HG03378 (cell line): ENCODE data around the gene RASA2.

Experiments used
- ATAC-seq: cut with Tn5 transposase; IDR thresholded peaks from one replicate; pipeline ENCODE4 v1.9.1; 2021; ENCODE audit warnings: mild to moderate bottlenecking, moderate library complexity; ENCODE audit not compliant: unreplicated experiment

The RASA2 gene, protein sequence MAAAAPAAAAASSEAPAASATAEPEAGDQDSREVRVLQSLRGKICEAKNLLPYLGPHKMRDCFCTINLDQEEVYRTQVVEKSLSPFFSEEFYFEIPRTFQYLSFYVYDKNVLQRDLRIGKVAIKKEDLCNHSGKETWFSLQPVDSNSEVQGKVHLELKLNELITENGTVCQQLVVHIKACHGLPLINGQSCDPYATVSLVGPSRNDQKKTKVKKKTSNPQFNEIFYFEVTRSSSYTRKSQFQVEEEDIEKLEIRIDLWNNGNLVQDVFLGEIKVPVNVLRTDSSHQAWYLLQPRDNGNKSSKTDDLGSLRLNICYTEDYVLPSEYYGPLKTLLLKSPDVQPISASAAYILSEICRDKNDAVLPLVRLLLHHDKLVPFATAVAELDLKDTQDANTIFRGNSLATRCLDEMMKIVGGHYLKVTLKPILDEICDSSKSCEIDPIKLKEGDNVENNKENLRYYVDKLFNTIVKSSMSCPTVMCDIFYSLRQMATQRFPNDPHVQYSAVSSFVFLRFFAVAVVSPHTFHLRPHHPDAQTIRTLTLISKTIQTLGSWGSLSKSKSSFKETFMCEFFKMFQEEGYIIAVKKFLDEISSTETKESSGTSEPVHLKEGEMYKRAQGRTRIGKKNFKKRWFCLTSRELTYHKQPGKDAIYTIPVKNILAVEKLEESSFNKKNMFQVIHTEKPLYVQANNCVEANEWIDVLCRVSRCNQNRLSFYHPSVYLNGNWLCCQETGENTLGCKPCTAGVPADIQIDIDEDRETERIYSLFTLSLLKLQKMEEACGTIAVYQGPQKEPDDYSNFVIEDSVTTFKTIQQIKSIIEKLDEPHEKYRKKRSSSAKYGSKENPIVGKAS

DNA sequence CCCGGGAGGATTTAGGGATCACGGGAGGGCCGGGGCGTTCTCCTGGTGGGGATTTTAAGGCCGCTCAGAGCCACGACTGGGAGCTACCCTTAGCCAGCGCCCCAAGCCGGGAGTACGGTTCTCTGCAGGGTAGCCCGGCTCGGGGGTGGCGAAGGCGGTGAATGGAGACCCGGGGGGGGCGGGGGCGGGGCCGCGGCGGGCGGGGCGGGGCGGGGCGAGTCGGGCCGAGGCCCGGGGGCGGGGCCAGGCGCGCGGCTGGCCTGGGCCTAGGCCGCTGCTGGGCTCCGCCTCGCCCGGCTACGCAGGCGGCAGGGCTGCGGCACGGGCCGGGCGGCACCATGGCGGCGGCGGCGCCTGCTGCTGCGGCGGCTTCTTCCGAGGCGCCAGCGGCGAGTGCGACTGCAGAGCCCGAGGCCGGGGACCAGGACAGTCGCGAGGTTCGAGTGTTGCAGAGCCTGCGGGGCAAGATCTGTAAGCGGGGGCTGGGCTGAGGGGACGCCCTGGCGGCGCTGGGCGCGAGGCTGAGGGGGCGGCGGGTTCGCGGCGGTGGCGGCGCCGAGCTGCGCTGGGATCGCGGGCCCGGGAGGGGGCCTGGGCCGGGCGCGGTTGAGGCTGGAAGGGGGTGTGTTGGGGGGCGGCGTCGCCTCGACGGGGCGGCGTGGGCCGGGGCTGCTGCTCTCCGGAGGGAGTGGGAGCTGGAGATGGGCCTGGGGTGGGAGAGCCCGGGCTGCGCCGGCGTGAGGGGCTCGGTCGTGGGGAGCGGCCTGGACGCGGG, at the start of gene RASA2:
TSS of gene RASA2 (plus strand) at position 282 of the 775 bp plus-strand sequence. CDS start at position 339, 57 bp downstream.
- ATAC-seq, result peak; percentile 34

DNA sequence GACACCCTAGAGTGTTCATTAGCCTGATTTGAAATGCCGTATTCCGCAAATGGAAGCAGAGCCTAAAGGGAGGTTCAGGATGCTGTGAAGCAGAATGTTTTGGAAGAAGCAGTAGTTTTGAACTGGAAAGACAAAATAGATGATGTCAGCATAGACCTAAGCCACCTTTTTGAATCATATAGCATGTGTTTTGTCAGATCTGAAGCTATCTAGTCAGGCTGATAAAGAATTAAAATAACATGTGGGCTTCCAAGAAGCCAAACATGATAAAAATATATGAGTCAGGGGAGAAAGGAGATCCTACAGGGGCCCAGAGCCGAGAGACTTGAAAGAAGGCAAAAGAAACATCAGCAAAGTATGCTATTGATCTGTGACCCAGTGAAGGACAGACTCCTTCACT, 47.2 kb upstream of the RASA2 start:
- no peak for ATAC-seq

DNA sequence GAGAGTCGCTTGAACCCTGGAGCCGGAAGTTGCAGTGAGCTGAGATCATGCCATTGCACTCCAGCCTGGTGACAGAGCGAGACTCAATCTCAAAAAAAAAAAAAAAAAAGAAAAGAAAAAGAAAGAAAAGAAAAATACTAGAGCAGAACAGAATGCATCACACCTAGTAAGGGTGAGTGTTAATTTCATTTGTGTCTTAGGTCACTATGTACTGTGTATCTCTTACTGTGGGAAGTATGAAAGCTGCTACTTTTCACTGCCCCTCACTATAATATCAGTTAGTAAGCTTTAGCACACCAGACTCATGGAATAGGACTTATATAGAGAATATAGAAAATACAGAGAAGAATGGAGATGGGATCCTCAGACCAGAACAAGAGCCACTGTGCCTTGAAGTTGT, 45.9 kb upstream of the RASA2 start:
- ATAC-seq, result peak; percentile 26

DNA sequence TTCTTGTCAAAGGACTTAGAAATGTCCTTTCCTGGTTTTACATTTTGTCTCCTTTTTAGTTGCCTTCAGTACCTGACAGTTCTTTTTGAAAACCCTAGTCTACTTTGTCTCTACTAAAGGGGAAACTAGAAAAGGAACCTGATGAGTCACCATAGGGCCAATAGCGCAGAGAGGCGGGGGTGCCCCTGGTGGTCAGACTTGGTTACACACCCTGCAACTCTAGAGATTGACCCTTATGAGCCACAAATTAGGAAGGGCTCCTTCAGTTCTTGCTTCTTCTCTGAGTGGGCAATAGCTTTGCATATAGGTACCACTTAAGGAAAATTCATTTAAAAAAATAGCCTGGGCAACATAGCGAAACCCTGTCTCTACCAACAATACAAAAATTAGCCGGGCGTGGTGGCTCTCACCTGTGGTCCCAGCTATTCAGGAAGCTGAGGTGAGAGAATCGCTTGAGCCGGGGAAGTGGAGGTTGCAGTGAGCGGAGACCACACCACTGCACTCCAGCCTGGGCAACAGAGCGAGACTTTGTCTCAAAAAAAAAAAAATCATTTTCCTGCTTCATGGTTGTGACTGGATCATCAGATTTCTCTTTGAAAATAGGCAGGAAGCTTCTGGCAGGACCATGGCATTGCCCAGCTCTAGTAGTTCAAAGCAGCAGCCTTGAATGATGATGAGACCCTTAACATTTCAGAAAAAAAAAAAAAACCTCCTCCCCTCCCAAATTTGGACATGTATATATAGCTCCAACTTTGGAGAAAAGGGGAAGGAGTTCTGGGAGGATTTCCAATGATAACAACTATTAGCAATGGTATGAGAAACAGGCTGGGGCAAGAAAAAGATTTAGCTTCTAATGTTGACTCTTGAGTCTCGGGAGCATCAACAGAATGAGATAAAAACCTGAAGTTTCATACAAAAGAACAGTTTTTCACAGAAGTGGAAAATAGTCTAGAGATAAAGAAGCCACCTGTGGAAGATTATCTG, 45.2 kb upstream of the RASA2 start:
- peak; percentile 94 for ATAC-seq

DNA sequence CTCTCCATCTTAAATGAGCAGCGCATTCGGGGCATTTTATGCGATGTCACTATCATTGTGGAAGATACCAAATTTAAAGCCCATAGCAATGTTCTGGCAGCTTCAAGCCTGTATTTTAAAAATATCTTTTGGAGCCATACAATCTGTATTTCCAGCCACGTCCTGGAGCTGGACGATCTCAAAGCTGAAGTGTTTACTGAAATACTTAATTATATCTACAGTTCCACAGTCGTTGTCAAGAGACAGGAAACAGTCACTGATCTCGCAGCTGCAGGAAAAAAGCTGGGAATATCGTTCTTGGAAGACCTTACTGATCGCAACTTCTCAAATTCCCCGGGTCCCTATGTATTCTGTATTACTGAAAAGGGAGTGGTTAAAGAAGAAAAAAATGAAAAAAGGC, 44.4 kb upstream of the RASA2 start:
- ATAC-seq, result no peak

DNA sequence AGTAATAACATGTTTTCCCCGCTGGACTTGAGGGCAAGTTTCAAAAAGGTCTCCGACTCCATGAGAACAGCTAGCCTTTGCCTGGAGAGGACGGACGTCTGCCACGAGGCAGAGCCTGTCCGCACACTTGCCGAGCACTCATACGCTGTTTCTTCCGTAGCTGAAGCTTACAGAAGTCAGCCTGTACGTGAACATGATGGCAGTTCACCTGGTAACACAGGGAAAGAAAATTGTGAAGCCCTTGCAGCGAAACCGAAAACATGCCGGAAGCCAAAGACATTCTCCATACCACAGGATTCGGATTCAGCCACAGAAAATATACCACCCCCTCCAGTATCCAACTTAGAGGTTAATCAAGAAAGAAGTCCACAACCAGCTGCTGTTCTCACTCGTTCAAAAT, 43.9 kb upstream of the RASA2 start:
- ATAC-seq, result no peak

DNA sequence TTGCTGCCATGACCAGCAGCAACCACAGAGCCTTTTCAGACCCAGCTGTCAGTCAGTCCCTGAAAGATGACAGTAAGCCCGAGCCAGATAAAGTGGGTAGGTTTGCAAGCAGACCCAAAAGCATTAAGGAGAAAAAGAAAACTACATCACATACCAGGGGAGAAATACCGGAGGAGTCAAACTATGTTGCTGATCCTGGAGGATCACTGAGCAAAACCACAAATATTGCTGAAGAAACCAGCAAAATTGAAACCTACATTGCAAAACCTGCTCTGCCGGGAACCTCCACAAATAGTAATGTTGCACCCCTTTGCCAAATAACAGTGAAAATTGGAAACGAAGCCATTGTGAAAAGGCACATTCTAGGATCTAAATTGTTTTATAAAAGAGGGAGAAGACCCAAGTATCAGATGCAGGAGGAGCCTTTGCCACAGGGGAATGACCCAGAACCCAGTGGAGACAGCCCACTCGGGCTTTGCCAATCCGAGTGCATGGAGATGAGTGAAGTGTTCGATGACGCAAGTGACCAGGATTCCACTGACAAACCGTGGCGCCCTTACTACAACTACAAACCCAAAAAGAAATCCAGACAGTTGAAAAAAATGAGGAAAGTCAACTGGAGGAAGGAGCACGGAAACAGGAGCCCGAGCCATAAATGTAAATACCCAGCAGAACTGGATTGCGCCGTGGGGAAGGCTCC, 42.1 kb upstream of the RASA2 start:
- no peak for ATAC-seq

DNA sequence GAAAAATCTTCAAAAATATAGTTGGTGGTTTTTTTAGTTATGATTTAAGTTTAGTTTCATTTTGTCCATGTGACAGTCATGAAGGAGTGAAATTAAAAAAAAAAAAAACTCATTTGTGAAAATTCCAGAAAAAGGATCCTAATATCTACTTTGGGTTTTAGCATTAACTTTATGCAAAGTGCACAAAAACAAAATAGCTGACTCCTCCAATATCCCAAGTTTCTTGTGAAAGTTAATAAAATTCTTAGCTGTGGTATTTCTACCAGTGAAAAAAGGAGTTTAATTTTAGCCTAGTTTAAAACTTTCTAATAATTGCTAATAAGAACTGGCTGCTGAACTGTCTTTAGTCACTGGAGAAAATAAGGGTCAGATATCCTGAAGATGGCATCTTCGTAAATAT, 40.8 kb upstream of the RASA2 start:
- ATAC-seq, result no peak

DNA sequence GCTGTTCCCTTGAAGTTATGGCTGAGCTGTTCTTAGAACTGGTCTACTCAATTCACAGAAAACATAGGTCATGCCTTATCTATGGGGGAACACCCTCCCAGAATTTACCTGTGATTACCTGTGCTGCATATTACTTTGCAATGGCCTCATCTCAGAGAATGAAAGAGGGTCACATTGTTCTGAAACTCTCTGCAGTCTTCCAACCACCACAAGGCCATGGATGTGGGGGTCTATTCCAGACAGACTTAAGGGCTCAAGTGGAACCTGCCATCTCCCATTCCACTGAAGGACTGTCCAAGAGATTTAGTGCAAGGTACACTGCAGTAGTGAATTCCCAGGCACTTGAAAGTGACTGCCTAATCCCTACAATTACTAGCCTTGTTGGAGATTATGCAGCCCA, 40.1 kb upstream of the RASA2 start:
- ATAC-seq, result no peak

DNA sequence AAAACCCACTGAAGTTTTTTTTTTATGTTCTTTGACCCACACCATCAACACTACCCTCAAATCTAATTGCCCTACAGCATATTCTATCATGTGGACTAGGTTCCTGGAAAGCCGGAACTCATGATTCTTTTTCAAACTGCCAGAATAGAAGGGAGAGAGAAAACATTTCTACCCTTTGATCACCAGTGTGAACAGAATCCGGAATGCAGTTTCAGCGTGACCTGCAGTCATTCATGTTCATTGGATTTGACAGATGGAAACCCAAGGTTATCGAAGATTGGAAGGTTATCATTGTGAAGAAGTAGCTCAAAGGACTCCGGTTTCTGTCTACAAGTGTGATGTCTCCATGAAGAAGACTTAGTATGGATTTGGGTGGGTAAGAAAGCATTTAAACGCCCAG, 39.4 kb upstream of the RASA2 start:
- ATAC-seq, result no peak

DNA sequence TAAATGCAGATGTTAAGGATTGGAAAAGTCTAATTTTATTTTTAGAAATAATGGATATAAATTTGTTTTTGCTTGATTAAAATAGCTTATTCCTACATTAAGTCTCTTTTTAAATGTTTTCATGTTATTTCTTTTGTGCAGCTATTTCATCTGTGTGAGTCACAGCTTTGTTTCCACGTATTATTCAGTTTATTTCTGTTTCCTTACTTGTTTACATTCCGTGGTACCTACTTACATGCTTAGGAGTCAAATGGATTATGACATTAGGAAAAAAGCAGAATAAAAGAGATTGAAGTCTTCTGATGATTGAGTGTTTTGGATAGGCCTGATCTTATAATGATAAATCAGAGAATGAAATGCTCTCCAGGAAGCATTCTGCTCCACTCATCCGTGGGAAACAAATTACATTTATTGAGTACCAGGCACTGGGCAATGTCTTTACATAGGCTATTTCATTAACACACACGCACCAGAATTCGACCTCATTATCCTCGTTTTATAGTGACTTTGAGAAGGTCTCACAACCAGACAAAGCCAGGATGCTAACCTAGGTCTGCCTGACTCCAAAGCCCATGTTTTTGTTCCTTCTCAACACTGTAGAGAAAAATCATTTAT, 38.1 kb upstream of the RASA2 start:
- no peak for ATAC-seq

DNA sequence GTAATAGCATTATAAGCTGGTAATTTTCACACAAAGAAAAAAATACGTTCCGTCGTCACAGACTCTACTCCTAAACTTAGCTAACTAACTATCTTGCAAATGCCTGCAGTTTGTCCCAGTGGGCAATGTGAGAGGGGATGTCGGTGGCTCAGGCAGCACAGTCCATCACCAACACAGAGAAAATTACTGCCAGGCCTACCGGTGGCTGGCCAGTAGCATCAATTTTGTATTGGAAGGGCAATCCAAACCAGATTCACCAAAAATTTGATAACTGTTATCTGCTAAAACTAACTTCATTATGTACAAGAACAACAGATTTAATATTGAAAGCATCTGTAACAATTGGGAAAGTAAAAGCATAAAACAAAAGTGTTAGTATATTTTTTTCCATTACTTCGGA, 37.4 kb upstream of the RASA2 start:
- no peak for ATAC-seq

DNA sequence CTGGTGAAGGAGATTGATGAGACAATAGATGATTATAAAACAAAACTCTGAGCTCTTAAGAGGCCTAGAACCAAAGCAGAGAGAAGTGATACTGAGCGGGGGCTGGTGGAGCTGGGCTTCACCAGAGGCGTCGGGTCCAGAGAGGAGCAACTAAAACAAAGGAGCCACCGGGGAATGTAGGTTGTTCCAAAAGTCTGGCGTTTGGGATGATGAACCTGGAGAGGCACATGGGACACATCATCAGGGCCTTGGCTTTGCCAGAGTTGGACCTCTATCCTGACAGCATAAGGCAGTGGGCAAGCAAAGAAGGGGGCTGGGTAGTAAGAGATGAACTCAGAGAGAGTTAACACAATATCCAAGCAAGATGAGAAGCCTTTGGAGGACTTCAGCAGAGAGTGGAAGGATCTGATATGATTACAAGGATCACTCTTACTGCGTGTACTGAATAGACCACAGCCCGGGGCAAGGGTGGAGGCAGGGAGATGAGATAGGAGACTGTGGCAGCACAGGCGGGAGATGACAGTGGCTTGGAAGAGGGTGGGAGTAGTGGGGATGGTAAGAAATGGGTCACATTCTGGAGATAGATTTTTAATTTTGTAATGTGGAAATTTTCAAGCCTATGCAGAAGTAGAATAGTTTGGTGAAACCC, 36.0 kb upstream of the RASA2 start:
- ATAC-seq, result no peak

DNA sequence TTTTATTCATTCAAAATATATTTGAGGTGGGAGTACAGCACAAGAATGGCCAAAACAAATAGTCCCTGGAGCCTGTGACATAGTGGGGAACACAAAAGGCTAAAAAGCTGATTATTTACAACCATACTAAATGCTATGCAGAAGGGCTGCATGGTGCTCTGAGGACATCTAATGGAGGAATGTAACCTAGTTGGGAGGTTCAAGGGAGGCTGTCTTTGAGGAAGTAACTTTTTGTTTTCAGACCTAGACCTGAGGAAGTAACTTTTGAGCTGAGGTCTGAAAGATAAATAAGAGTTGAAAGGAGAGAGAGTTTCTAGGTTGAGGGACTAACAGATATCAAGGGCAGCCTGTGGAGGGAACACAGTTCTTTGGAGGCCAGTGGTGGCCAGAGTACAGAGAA, 34.8 kb upstream of the RASA2 start:
- ATAC-seq, result peak; percentile 74

DNA sequence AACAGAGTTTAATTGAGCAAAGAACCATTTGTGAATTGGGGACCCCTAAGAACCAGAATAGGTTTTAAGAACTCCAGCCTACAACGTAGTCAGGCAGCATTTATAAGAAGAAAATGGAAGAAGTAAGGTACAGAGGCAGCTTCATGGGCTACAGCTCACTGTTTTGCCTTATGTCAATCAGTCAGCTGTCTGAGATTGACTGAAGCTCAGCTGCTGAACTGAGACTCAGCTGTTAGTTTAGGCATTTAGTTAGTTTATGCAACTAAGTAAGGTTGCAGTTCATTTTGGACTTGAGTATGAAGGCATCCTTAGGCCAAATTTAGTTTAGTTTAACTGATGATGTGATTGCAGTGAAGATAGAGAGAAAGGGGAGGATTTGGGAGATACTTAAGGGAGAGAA, 34.1 kb upstream of the RASA2 start:
- no peak for ATAC-seq

DNA sequence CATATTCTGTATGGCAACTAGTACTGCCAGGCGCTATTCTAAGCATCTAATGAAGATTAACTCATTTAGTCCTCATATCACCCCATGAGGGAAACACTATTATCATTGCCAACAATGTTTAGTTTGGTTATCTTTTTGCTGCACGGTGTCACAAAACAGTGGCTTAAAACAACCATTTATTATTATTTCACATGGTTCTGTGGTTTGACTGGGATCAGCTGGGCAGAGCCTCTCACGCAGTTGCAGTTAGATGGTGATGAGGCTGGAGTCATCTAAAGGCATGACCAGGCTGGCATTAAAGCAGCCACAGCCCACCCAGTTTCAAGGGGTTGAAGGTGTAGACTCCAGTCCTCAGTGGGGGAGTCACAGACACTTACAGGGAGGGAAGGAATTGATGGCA, 32.8 kb upstream of the RASA2 start:
- no peak for ATAC-seq

DNA sequence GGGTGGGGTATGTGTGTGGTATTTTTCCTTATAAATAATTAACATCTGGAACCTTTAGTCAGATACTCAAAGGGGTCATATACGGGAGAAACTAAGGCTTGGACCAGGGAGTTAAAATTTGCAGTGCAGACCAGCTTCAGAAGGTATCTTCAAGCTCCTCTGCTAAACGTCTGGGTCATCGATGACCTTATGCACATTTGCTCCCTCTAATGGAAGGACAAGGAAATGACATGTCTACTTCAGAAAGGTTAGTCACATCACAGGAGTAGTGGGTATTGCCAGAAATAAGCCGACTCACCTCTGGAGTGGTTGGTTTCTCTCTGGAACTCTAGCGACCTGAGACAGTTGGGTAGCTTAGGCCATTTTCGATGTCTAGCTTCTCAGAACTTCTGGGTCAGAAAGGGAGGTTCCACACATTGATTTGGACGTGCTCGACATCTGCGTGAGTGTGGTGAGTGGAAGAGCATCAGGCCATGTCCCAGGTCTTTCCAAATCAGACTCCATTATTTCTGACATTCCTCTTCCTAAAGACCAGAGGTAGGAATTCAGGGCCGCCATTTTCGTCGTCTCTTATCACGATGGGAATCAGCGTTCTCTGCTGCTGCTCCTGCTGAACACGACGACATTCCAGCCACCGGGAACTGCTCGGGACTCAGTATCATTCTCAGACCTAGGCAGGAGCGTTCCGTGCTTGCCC, 31.8 kb upstream of the RASA2 start:
- ATAC-seq, result peak; percentile 55
